Left lung (tissue), 10 donors: ENCODE data around the gene BICDL2. TPM values are rescaled to one million over a fixed set of nuclear protein-coding genes. Genes with fewer than 3 reads are reported as not detected.
A peak's percentile ranks its signal among the peaks of the same experiment; 100 is the strongest.

Source experiments
- ATAC-seq: fragments of 200-7000 bp; cut with Tn5 transposase; one replicate; pipeline ENCODE4 v1.9.1; 2020; ENCODE audit warnings: moderate library complexity
- DNase-seq, 4 donors: peaks; one replicate each; pipeline ENCODE4 v3.0.0-alpha.2; 2013 to 2020
- H3K27ac ChIP-seq, 2 donors: fragments of 200-600 bp; sonication (generic) in 1 of 2; one replicate each; pipeline versions ENCODE4 v1.5.0 to v1.8.0; 2020 to 2021
- H3K27me3 ChIP-seq, 2 donors: fragments of 200-600 bp; sonication (generic) in 1 of 2; one replicate each; pipeline versions ENCODE4 v1.5.0 to v1.8.0; 2020 to 2021
- H3K36me3 ChIP-seq, 2 donors: fragments of 200-600 bp; sonication (generic) in 1 of 2; one replicate each; pipeline versions ENCODE4 v1.5.0 to v1.8.0; 2020 to 2021
- H3K4me1 ChIP-seq, 2 donors: fragments of 200-600 bp; one replicate each; pipeline ENCODE4 v1.8.0; 2021
- H3K4me3 ChIP-seq, 2 donors: fragments of 200-600 bp; sonication (generic) in 1 of 2; one replicate each; pipeline versions ENCODE4 v1.5.0 to v1.8.0; 2020 to 2021; ENCODE audit warnings: mild to moderate bottlenecking in 1 of 2
- H3K9me3 ChIP-seq, 2 donors: fragments of 200-600 bp; sonication (generic) in 1 of 2; one replicate each; pipeline versions ENCODE4 v1.5.0 to v1.8.0; 2020 to 2021
- intact Hi-C, 2 donors: fragments of 100-400 bp; cut with DNase I; formaldehyde crosslinking; loops; one replicate each; pipeline versions ENCODE4 v1.11.2 to v1.14.2; 2022
- polyA plus RNA-seq, 6 donors: library from polyadenylated mRNA; unstranded; fragments of 120-200 nt; gene quantifications; one replicate each; pipeline ENCODE4 v1.2.1, GENCODE V29; 2013; ENCODE audit not compliant: insufficient read length in 6 of 6
- total RNA-seq, 2 donors: library from RNA; stranded (reverse); fragmentation: NEBNext Ultra II Directional; extraction: Animal tissue kit (Norgen Biotek cat#: 25700); gene quantifications; one replicate each; pipeline ENCODE4 v1.2.1, GENCODE V29; 2021
- TF ChIP-seq, protein P1 (sequence below), 2 donors: fragments of 200-600 bp; sonication (generic) in 1 of 2; IDR thresholded peaks; one replicate each; pipeline versions ENCODE4 v1.5.0 to v1.8.0; 2021; ENCODE audit warnings: antibody characterized with exemption in 2 of 2
- donor health status: DM: no; HTN: yes; CAD: no.
- donor health status: DM: no; HTN: no; CAD: no.

BICDL2 gene
- total and polyA plus RNA-seq, 8 donors: 2.5 to 18.1 (median 3.9) TPM

DNA sequence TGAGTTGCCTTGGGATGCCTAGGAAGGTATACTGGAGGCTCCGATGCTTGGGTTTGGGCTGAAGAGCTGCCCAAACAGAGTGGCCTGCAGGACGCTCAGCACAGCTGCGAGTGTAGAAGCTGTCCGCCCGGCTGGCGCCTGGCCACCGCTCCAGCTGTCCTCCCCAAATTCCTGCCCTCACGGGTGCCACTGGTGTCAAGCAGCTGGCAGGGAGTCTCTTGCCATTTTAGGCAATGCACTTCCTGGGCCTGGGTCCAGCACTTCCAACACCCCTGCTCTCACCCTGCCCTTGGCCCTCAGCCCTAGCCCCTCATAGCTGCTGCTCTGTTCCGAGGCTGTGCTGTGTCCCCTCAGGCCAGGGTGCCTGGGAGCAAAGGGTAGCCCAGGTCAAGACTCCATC is 51.3 kb downstream of the BICDL2 start:
- no peak overlapping the region for H3K4me3 ChIP-seq
- no peak overlapping the region for H3K27ac ChIP-seq
- intact Hi-C loops: no loop called here
- TF ChIP-seq, protein P1, sequence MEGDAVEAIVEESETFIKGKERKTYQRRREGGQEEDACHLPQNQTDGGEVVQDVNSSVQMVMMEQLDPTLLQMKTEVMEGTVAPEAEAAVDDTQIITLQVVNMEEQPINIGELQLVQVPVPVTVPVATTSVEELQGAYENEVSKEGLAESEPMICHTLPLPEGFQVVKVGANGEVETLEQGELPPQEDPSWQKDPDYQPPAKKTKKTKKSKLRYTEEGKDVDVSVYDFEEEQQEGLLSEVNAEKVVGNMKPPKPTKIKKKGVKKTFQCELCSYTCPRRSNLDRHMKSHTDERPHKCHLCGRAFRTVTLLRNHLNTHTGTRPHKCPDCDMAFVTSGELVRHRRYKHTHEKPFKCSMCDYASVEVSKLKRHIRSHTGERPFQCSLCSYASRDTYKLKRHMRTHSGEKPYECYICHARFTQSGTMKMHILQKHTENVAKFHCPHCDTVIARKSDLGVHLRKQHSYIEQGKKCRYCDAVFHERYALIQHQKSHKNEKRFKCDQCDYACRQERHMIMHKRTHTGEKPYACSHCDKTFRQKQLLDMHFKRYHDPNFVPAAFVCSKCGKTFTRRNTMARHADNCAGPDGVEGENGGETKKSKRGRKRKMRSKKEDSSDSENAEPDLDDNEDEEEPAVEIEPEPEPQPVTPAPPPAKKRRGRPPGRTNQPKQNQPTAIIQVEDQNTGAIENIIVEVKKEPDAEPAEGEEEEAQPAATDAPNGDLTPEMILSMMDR (IDR thresholded peaks at IDR 0.05): no peak
- H3K27me3 ChIP-seq: peaks cover 0 to 43% of the 10 kb centered on the region in 2 donors
- ATAC-seq: no peak
- peak in 2 of 4 donors; percentile 53 for DNase-seq
- H3K9me3 ChIP-seq: no peaks in the 10 kb centered on the region
- H3K4me1 ChIP-seq: peaks cover 6 to 23% of the 10 kb centered on the region in 2 donors
- H3K36me3 ChIP-seq: no peaks in the 10 kb centered on the region

DNA sequence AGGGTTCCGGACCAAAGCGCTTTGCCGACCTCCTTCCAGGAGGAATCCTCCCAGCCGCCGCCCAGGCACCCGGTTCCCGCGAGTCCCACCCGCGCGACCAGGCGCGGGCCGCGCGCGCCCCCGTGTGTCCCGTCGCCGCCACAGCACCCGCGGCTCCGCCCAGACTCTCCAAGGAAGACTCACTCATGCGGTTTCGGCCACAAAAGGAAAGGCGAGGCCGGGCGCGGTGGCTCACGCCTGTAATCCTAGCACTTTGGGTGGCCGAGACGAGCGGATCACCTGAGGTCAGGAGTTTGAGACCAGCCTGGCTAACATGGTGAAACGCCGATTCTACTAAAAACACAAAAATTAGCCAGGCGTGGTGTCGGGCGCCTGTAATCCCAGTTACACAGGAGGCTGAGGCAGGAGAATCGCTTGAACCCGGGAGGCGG is 53.0 kb downstream of the BICDL2 start:
- Histone ChIP-seq H3K27ac (no peak overlapping the region), H3K4me1 (peaks cover 11 to 34% of the 10 kb centered on the region in 2 donors), H3K36me3 (no peaks in the 10 kb centered on the region), H3K27me3 (peaks cover 0 to 27% of the 10 kb centered on the region in 2 donors), H3K9me3 (no peaks in the 10 kb centered on the region), H3K4me3 (no peak overlapping the region)
- DNase-seq (peak; percentile 65 to 98 (median 80)), ATAC-seq (peak; percentile 82)
- TF ChIP-seq, protein P1 (IDR thresholded peaks at IDR 0.05): peak; percentile 98 to 99
- intact Hi-C loops: no loop called here

GRCh38 chr16:2982402-2982801 is 54.3 kb downstream of the BICDL2 start:
- Histone ChIP-seq H3K27ac (no peak overlapping the region), H3K36me3 (no peaks in the 10 kb centered on the region), H3K4me1 (peaks cover 11 to 39% of the 10 kb centered on the region in 2 donors), H3K27me3 (peaks cover 0 to 14% of the 10 kb centered on the region in 2 donors), H3K9me3 (no peaks in the 10 kb centered on the region), H3K4me3 (no peak overlapping the region)
- ATAC-seq (no peak), DNase-seq (no peak)
- intact Hi-C loops: no loop called here
- TF ChIP-seq, protein P1 (IDR thresholded peaks at IDR 0.05): no peak

- ATAC-seq (no peak), DNase-seq (no peak)
- TF ChIP-seq, protein P1 (IDR thresholded peaks at IDR 0.05): no peak
- Histone ChIP-seq H3K4me1 (peaks cover 11 to 42% of the 10 kb centered on the region in 2 donors), H3K27me3 (peaks cover 0 to 8% of the 10 kb centered on the region in 2 donors), H3K4me3 (no peak overlapping the region), H3K36me3 (no peaks in the 10 kb centered on the region), H3K27ac (no peak overlapping the region), H3K9me3 (no peaks in the 10 kb centered on the region)
- intact Hi-C loops: no loop called here
Measured at GRCh38 chr16:2981899-2982250, 54.9 kb downstream of the BICDL2 start.

GRCh38 chr16:2981177-2981898 is 55.4 kb downstream of the BICDL2 start:
- TF ChIP-seq, protein P1 (IDR thresholded peaks at IDR 0.05): no peak
- Histone ChIP-seq H3K4me1 (peaks cover 11 to 42% of the 10 kb centered on the region in 2 donors), H3K9me3 (no peaks in the 10 kb centered on the region), H3K27ac (no peak overlapping the region), H3K4me3 (peak overlapping the region in 1 of 2 donors; percentile 70), H3K36me3 (no peaks in the 10 kb centered on the region), H3K27me3 (peaks cover 0 to 4% of the 10 kb centered on the region in 2 donors)
- ATAC-seq (no peak), DNase-seq (no peak)
- intact Hi-C loops: no loop called here
